Upper lobe of right lung (tissue), 1 donor: Measurements from ENCODE around the gene GNMT. TPM values are rescaled to one million over a fixed set of nuclear protein-coding genes. Genes with fewer than 3 reads are reported as not detected.
A peak's percentile ranks its signal among the peaks of the same experiment; 100 is the strongest.
"Not testable (repeated sequence)": the region's sequence is repeated elsewhere in the genome, so short reads cannot be mapped to it uniquely, and the experiment has no call there.

Source experiments
- ATAC-seq: fragments of 200-7000 bp; cut with Tn5 transposase; one replicate; pipeline ENCODE4 v1.9.1; 2020; ENCODE audit warnings: mild to moderate bottlenecking, moderate library complexity
- DNase-seq: peaks from one replicate; pipeline ENCODE4 v3.0.0-alpha.2; 2020
- H3K27ac ChIP-seq: fragments of 200-600 bp; one replicate; pipeline ENCODE4 v1.8.0; 2022
- H3K27me3 ChIP-seq: fragments of 200-600 bp; one replicate; pipeline ENCODE4 v1.8.0; 2022; ENCODE audit warnings: mild to moderate bottlenecking
- H3K36me3 ChIP-seq: fragments of 200-600 bp; one replicate; pipeline ENCODE4 v1.8.0; 2022
- H3K4me1 ChIP-seq: fragments of 200-600 bp; one replicate; pipeline ENCODE4 v1.8.0; 2022
- H3K4me3 ChIP-seq: fragments of 200-600 bp; one replicate; pipeline ENCODE4 v1.8.0; 2022; ENCODE audit warnings: mild to moderate bottlenecking
- H3K9me3 ChIP-seq: fragments of 200-600 bp; one replicate; pipeline ENCODE4 v1.8.0; 2022
- CTCF ChIP-seq: fragments of 200-600 bp; IDR thresholded peaks from one replicate; pipeline ENCODE4 v1.8.0; 2022; ENCODE audit warnings: antibody characterized with exemption
- intact Hi-C: fragments of 100-400 bp; cut with DNase I; formaldehyde crosslinking; loops from one replicate; pipeline ENCODE4 v1.11.0; 2022
- total RNA-seq: library from RNA; stranded (reverse); fragmentation: NEBNext Ultra II Directional; extraction: Animal tissue kit (Norgen Biotek cat#: 25700); gene quantifications from one replicate; pipeline ENCODE4 v1.2.1, GENCODE V29; 2021
- donor health status: DM: no; HTN: yes; CAD: no; lungs with severe emphysema.

GNMT gene
- total RNA-seq, 1 donor from 2014 or later: 1.4 TPM

- DNase-seq (no peak), ATAC-seq (no peak)
- Histone ChIP-seq H3K9me3 (no peaks in the 10 kb centered on the region), H3K27ac (no peak overlapping the region), H3K4me1 (no peaks in the 10 kb centered on the region), H3K4me3 (no peak overlapping the region), H3K27me3 (no peaks in the 10 kb centered on the region), H3K36me3 (peaks cover 55% of the 10 kb centered on the region)
- intact Hi-C loops: no loop called here
- no peak for TF ChIP-seq CTCF
Observed at GRCh38 chr6:42938428-42938796, 22.1 kb upstream of the GNMT start.

GRCh38 chr6:42938987-42939809, 21.4 kb upstream of the GNMT start:
- TF ChIP-seq CTCF: no peak
- Histone ChIP-seq H3K4me1 (no peaks in the 10 kb centered on the region), H3K4me3 (no peak overlapping the region), H3K9me3 (no peaks in the 10 kb centered on the region), H3K27ac (no peak overlapping the region), H3K27me3 (no peaks in the 10 kb centered on the region), H3K36me3 (peaks cover 59% of the 10 kb centered on the region)
- peak; percentile 55 for ATAC-seq
- no peak for DNase-seq
- intact Hi-C loops: no loop called here

- Histone ChIP-seq H3K27ac (no peak overlapping the region), H3K9me3 (no peaks in the 10 kb centered on the region), H3K4me1 (no peaks in the 10 kb centered on the region), H3K36me3 (peaks cover 56% of the 10 kb centered on the region), H3K27me3 (no peaks in the 10 kb centered on the region), H3K4me3 (no peak overlapping the region)
- intact Hi-C loops: no loop called here
- no peak for DNase-seq
- no peak for TF ChIP-seq CTCF
- ATAC-seq: no peak
Observed at GRCh38 chr6:42939810-42940167, 20.8 kb upstream of the GNMT start.

- intact Hi-C loops: no loop called here
- H3K27ac ChIP-seq: no peak overlapping the region
- no peaks in the 10 kb centered on the region for H3K4me1 ChIP-seq
- H3K4me3 ChIP-seq: no peak overlapping the region
- ATAC-seq (no peak), DNase-seq (no peak)
- no peaks in the 10 kb centered on the region for H3K9me3 ChIP-seq
- H3K36me3 ChIP-seq: peaks cover 50% of the 10 kb centered on the region
- no peak for TF ChIP-seq CTCF
- no peaks in the 10 kb centered on the region for H3K27me3 ChIP-seq
Observed at GRCh38 chr6:42940493-42941045, 20.0 kb upstream of the GNMT start.

GRCh38 chr6:42941356-42941755, 19.2 kb upstream of the GNMT start:
- H3K27ac ChIP-seq, H3K27me3 ChIP-seq, intact Hi-C loops, H3K4me3 ChIP-seq, DNase-seq, H3K4me1 ChIP-seq, H3K9me3 ChIP-seq: not testable (repeated sequence)
- peak; percentile 55 for ATAC-seq
- H3K36me3 ChIP-seq: peaks cover 42% of the 10 kb centered on the region

GRCh38 chr6:42942444-42942843, 18.1 kb upstream of the GNMT start:
- Histone ChIP-seq H3K9me3 (no peaks in the 10 kb centered on the region), H3K36me3 (peaks cover 32% of the 10 kb centered on the region), H3K27me3 (no peaks in the 10 kb centered on the region), H3K27ac (no peak overlapping the region), H3K4me3 (no peak overlapping the region), H3K4me1 (no peaks in the 10 kb centered on the region)
- intact Hi-C loops: no loop called here
- DNase-seq (no peak), ATAC-seq (no peak)
- TF ChIP-seq CTCF: no peak
